Left ventricle myocardium inferior (tissue), 1 donor: ENCODE results near the gene PTGES3. TPM values are rescaled to one million over a fixed set of nuclear protein-coding genes. Genes with fewer than 3 reads are reported as not detected.
A peak's percentile ranks its signal among the peaks of the same experiment; 100 is the strongest.
"Not testable (repeated sequence)": the region's sequence is repeated elsewhere in the genome, so short reads cannot be mapped to it uniquely, and the experiment has no call there.

Source experiments
- DNase-seq: peaks from one replicate; pipeline ENCODE4 v3.0.0-alpha.2; 2020
- H3K27ac ChIP-seq: fragments of 200-600 bp; replicated peaks from 2 replicates; pipeline ENCODE4 v1.8.0; 2021
- H3K27me3 ChIP-seq: fragments of 200-600 bp; 2 replicates; pipeline ENCODE4 v1.8.0; 2021; ENCODE audit warnings: low read depth
- H3K36me3 ChIP-seq: fragments of 200-600 bp; 2 replicates; pipeline ENCODE4 v1.8.0; 2021
- H3K4me1 ChIP-seq: fragments of 200-600 bp; 2 replicates; pipeline ENCODE4 v1.8.0; 2021
- H3K4me3 ChIP-seq: fragments of 200-600 bp; 2 replicates; pipeline ENCODE4 v1.8.0; 2021; ENCODE audit warnings: mild to moderate bottlenecking, moderate library complexity
- H3K9me3 ChIP-seq: fragments of 200-600 bp; replicated peaks from 2 replicates; pipeline ENCODE4 v1.8.0; 2021
- intact Hi-C: fragments of 100-400 bp; cut with micrococcal nuclease; formaldehyde crosslinking; loops from one replicate; pipeline ENCODE4 v1.11.0; 2022
- long read RNA-seq: library from polyadenylated mRNA; unstranded; transcript quantifications from one replicate; pipeline ENCODE4 v2.0.0, GENCODE V29; 2021
- total RNA-seq: library from RNA; stranded (reverse); fragmentation: NEBNext Ultra II Directional; extraction: Animal tissue kit (Norgen Biotek cat#: 25700); gene quantifications from one replicate; pipeline ENCODE4 v1.2.1, GENCODE V29; 2021
- TF ChIP-seq, protein P1 (sequence below): fragments of 200-600 bp; IDR thresholded peaks from 2 replicates; pipeline ENCODE4 v1.8.0; 2021; ENCODE audit warnings: antibody characterized with exemption, mild to moderate bottlenecking, borderline replicate concordance
- donor health status: DM: no; HTN: yes; CAD: no; lungs with severe emphysema.

Gene PTGES3, protein sequence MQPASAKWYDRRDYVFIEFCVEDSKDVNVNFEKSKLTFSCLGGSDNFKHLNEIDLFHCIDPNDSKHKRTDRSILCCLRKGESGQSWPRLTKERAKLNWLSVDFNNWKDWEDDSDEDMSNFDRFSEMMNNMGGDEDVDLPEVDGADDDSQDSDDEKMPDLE
- total RNA-seq, result 136 TPM
- long read RNA-seq, transcript PTGES3-202 (7 exons, 1,547 nt), result minor isoform, 6 of 288 reads
- long read RNA-seq, transcript PTGES3-201 (8 exons, 1,920 nt), result major isoform, 268 of 288 reads
- long read RNA-seq, partial matches to known transcripts, result 0 of 288 reads
- long read RNA-seq, other reads (novel, unspliced or antisense), result 11 of 288 reads

DNA sequence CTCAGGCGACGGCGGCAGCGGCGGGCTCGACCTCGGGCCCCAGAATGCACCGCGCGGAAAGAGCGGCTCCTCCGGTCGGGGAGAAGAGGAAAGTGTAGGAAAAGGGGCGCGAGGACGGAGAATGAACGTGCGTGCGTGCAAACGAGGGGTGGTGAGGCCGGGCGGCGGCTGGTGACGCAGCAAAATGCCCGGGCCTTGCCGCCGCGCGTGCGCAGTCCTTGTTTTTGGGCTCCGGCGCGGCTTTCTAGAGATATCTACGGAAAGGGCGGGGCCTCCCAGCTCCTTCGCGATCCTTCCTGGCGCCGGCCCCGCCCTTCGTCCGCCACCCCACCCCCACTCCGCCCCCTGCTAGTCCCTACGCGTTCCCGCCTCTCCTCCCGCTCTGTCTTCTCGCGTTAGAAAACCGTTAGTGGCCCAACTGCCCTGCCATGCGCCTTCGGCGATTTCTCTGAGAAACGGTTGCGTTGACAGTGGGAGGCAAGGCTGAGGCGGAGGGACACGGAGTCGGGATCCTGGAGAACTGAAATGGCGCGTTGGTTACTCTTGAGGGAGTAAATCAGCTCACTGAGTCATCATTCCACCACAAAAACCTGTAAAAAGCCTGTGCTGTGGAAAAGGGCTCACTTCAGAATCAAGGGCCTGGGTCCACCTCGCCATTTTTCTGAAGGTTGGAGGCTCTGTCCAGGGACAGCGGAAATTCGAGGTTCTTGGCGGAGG lies at the start of gene PTGES3:
Gene PTGES3 (minus strand): TSS at position 156 of the 717 bp plus-strand sequence. CDS start 285 bp downstream, outside the sequence.
- Histone ChIP-seq H3K9me3 (no peaks in the 10 kb centered on the region), H3K27ac (peak within 1 kb of the TSS; percentile 97), H3K27me3 (no peaks in the 10 kb centered on the region), H3K4me3 (peak within 1 kb of the TSS; percentile 95), H3K36me3 (peaks cover 5% of the 10 kb centered on the region), H3K4me1 (peaks cover 59% of the 10 kb centered on the region)
- intact Hi-C loops, result no loop called here
- TF ChIP-seq, protein P1, sequence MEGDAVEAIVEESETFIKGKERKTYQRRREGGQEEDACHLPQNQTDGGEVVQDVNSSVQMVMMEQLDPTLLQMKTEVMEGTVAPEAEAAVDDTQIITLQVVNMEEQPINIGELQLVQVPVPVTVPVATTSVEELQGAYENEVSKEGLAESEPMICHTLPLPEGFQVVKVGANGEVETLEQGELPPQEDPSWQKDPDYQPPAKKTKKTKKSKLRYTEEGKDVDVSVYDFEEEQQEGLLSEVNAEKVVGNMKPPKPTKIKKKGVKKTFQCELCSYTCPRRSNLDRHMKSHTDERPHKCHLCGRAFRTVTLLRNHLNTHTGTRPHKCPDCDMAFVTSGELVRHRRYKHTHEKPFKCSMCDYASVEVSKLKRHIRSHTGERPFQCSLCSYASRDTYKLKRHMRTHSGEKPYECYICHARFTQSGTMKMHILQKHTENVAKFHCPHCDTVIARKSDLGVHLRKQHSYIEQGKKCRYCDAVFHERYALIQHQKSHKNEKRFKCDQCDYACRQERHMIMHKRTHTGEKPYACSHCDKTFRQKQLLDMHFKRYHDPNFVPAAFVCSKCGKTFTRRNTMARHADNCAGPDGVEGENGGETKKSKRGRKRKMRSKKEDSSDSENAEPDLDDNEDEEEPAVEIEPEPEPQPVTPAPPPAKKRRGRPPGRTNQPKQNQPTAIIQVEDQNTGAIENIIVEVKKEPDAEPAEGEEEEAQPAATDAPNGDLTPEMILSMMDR, result no peak
- DNase-seq, result peak; percentile 98

DNA sequence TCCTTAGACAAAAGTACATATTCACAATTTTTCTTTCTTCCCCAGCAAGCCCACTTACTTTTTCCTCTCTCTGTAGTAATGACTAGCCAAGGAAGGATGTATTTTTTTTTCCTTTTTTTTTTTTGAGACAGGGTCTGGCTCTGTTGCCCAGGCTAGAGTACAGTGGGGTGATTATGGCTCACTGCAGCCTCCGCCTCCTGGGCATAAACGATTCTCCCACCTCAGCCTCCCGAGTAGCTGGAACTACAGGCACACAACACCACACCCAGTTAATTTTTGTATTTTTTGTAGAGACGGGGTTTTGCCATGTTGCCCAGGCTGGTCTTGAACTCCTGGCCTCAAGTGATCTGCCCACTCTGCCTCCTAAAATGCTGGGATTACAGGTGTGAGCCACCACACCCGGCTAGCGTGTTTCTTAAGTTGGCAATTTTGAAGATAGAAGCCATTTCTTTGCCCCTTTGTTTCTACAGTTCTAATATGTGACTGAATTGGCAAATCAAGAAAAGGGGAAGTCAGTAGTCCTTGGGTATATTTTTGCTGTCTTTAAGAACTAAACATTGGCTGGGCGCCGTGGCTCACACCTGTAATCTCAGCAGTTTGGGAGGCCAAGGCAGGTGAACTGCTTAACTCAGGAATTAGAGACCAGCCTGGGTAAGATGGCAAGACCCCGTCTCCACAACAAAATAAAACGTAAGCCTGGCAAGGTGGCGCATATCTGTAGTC lies 40.2 kb upstream of the PTGES3 start:
- H3K36me3 ChIP-seq, result peaks cover 21% of the 10 kb centered on the region
- TF ChIP-seq, protein P1, result no peak
- no peaks in the 10 kb centered on the region for H3K9me3 ChIP-seq
- H3K4me1 ChIP-seq, result peaks cover 17% of the 10 kb centered on the region
- no peaks in the 10 kb centered on the region for H3K27me3 ChIP-seq
- no peak for DNase-seq
- H3K27ac ChIP-seq, result no peak overlapping the region
- H3K4me3 ChIP-seq, result no peak overlapping the region
- intact Hi-C loops, result loop anchor here (10.0 kb wide), 1 partner anchor 83 kb away; the partner anchor contains the start of gene ATP5F1B

DNA sequence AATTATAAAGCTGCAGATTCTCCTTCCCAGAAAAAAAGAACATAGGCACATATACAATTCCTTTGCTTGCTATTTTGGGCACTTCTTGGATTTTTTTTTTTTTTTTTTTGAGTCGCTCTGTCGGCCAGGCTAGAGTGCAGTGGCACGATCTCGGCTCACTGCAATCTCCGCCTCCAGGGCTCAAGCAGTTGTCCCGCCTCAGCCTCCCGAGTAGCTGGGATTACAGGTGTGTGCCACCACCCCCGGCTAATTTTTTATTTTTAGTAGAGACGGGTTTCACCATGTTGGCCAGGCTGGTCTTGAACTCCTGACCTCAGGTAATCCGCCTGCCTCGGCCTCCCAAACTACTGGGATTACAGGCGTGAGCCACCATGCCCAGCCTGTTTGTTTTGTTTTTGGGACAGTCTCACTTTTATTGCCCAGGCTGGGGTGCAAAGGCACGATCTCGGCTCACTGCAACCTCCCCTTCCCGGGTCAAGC lies 38.2 kb upstream of the PTGES3 start:
- not testable (repeated sequence) for H3K9me3 ChIP-seq, DNase-seq, H3K27me3 ChIP-seq
- H3K27ac ChIP-seq, result peak overlapping the region; percentile 95
- peaks cover 26% of the 10 kb centered on the region for H3K36me3 ChIP-seq
- intact Hi-C loops, result loop anchor here (10.0 kb wide), 1 partner anchor 81 kb away; the partner anchor contains the start of gene ATP5F1B
- peak overlapping the region; percentile 82 for H3K4me3 ChIP-seq
- peaks cover 38% of the 10 kb centered on the region for H3K4me1 ChIP-seq

DNA sequence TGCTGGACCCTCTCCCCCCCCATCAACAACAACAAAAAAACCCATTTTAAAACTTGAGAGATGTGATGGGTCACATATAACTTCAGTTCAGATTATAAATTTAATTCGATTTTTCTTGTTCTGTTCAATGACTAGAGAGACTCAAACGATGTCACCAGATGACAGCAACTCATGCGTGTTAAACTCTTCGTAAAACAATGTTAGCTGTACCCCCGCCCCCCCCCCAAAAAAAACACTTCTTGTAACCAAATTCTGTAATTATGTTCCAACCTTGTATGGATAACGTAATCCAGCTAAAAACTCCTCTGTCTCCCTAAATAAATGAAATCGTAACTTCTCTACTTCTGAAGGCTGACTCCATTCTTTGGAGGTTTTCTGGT lies 37.6 kb upstream of the PTGES3 start:
- peaks cover 21% of the 10 kb centered on the region for H3K36me3 ChIP-seq
- intact Hi-C loops, result loop anchor here (10.0 kb wide), 1 partner anchor 81 kb away; the partner anchor contains the start of gene ATP5F1B
- TF ChIP-seq, protein P1, result no peak
- DNase-seq, result no peak
- no peaks in the 10 kb centered on the region for H3K27me3 ChIP-seq
- no peaks in the 10 kb centered on the region for H3K9me3 ChIP-seq
- H3K4me1 ChIP-seq, result peaks cover 43% of the 10 kb centered on the region
- H3K27ac ChIP-seq, result peak overlapping the region; percentile 95
- H3K4me3 ChIP-seq, result peak overlapping the region; percentile 82

DNA sequence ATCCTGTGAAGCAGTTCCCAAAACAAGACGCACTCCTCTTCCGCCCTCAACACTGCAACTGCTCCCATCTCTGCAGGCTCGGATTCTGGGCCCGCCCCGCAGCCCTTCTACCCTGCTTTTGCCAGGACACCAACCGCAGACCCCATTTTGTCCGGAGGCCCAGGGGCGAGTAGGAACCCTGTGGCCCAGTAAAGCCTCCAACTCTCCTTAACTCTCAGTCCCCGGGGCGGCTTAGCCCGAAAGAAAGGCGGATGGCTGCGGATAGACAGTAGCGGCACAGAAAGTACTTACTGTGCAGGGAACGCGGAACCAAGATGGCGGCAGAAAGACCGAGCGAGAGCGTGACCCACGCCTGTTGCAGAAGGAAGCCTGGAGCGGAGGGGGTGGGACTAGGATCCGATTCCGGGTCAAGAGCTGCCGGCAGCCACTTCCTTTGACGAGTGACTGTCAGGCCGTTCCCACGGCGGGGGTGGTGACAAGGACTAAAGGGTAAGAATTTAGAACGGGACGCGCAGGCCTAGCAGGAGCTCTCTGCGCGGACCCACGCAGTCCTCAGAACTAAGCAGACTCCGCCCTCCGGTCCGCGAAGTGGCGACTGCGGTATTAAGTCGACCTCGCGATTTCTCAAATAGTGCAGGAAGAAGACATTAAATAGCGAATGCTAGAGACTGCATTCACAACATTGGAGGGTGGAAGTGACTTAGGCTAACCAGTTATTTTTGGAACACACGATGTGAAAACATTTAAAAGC lies 37.1 kb upstream of the PTGES3 start, which contains the start of gene NACA:
Gene NACA (minus strand): TSS at position 328 of the 751 bp plus-strand sequence. CDS start 778 bp downstream, outside the sequence.
- Histone ChIP-seq H3K36me3 (peaks cover 19% of the 10 kb centered on the region), H3K27me3 (no peaks in the 10 kb centered on the region), H3K4me1 (peaks cover 49% of the 10 kb centered on the region), H3K4me3 (peak within 1 kb of the TSS; percentile 82), H3K27ac (peak within 1 kb of the TSS; percentile 95), H3K9me3 (no peaks in the 10 kb centered on the region)
- TF ChIP-seq, protein P1, result no peak
- intact Hi-C loops, result loop anchor here (10.0 kb wide), 1 partner anchor 80 kb away; the partner anchor contains the start of gene ATP5F1B
- DNase-seq, result peak; percentile 99
